GM19193 (cell line): Measurements from ENCODE around the gene PKDCC.

Experiments used
- POLR2A ChIP-seq: IDR thresholded peaks from 4 replicates; pipeline ENCODE4 v1.6.1; 2011; ENCODE audit not compliant: insufficient read depth, insufficient read length; ENCODE audit errors: extremely low read depth

PKDCC gene

GRCh38 chr2:42053482-42053790, 5.6 kb downstream of the PKDCC start:
- no peak for TF ChIP-seq POLR2A

- no peak for TF ChIP-seq POLR2A
These were observed 6.2 kb downstream of the PKDCC start for GRCh38 chr2:42053791-42054701.

- TF ChIP-seq POLR2A, result no peak
These were observed 7.1 kb downstream of the PKDCC start for GRCh38 chr2:42054714-42055430.

GRCh38 chr2:42055573-42056514, 8.0 kb downstream of the PKDCC start:
- TF ChIP-seq POLR2A, result no peak

- TF ChIP-seq POLR2A, result no peak
These were observed 9.5 kb downstream of the PKDCC start for GRCh38 chr2:42057159-42057901.

- no peak for TF ChIP-seq POLR2A
These were observed 10.2 kb downstream of the PKDCC start for GRCh38 chr2:42057902-42058450.

GRCh38 chr2:42059261-42059898, 11.6 kb downstream of the PKDCC start:
- no peak for TF ChIP-seq POLR2A

- no peak for TF ChIP-seq POLR2A
These were observed 12.2 kb downstream of the PKDCC start for GRCh38 chr2:42060028-42060427.

GRCh38 chr2:42060718-42061619, 13.1 kb downstream of the PKDCC start:
- no peak for TF ChIP-seq POLR2A

DNA sequence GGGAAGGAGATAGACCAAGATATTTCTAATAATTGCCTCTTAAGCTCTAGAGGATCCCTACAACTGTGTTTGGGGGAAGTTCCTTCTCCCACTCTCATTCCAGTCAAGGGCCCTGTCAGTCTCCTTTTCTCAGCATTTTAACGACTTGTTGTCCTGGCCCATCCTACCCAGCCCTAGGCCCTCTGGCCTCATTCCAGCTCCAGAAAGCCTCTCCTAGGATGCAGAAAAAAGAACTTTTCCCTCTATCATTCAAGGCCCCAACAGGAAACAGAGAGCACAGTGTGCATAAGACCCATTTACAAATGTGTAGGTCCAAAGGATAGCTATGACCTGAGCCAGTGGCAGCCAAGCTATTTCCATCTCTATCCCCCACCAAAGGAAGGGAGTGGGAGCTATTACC, 14.0 kb downstream of the PKDCC start:
- TF ChIP-seq POLR2A, result no peak

GRCh38 chr2:42063431-42064171, 15.8 kb downstream of the PKDCC start:
- no peak for TF ChIP-seq POLR2A

DNA sequence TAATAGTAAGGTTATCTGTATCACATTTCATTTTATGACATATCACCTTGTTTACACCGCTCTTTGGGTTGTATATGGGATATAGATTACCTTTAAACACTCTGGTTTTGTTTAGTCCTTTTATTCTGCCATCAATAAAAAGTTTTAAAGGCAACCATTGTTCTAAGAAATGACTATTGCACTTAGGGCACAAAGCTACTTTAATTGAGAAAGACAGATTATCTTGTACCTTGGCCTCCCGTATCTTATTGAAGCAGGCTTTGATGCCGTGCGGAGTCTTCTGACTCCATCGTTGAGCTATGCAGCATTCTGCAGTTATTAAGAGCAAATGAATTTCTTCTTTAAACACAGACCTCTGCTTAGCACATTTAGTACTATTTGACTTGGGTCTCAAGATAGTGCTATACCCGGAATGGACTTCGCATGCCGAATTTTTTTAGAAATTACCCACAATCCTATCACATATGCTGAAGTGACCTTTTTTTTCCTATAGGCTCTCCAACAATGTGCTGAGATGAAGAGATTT, 16.7 kb downstream of the PKDCC start:
- no peak for TF ChIP-seq POLR2A

DNA sequence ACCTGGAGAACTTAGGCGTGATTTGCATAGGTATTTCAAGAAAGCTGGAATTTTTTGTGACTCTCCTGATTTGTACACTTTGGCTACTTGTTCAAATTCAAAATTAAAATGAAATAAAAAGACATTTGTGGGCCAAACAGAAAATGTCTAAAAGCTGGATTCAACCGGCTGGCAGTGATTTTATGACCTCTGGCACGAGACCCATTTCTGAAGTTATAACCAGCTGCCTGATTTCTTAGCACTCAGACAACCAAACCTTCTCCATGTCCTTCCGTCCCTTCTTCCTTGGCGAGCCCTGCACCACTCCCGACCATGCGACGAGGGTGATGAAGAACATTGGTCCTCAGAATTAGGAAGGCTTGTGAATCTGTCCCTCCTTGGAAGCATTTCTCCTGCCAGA, 19.7 kb downstream of the PKDCC start:
- TF ChIP-seq POLR2A, result no peak
